Ishikawa (cell line): ENCODE results near the gene NFATC1.

ENCODE experiments used
- CEBPB ChIP-seq: IDR thresholded peaks from 2 replicates; pipeline ENCODE4 v1.6.1; 2012
- CREB1 ChIP-seq: IDR thresholded peaks from 2 replicates; pipeline ENCODE4 v1.6.1; 2012; ENCODE audit warnings: low read depth
- EGR1 ChIP-seq: IDR thresholded peaks from 2 replicates; pipeline ENCODE4 v1.6.1; 2012
- EP300 ChIP-seq: IDR thresholded peaks from 2 replicates; pipeline ENCODE4 v1.6.1; 2012; ENCODE audit warnings: borderline replicate concordance
- FOXM1 ChIP-seq: IDR thresholded peaks from 2 replicates; pipeline ENCODE4 v1.6.1; 2012; ENCODE audit warnings: low read depth, borderline replicate concordance
- MAX ChIP-seq: IDR thresholded peaks from 2 replicates; pipeline ENCODE4 v1.6.1; 2012
- NFIC ChIP-seq: IDR thresholded peaks from 2 replicates; pipeline ENCODE4 v1.6.1; 2012
- RAD21 ChIP-seq: IDR thresholded peaks from 2 replicates; pipeline ENCODE4 v1.6.1; 2012; ENCODE audit warnings: low read depth
- REST ChIP-seq: IDR thresholded peaks from 2 replicates; pipeline ENCODE4 v1.6.1; 2012; ENCODE audit warnings: low read depth, mild to moderate bottlenecking
- TAF1 ChIP-seq: IDR thresholded peaks from 2 replicates; pipeline ENCODE4 v1.6.1; 2012; ENCODE audit warnings: low read depth, mild to moderate bottlenecking
- TCF12 ChIP-seq: IDR thresholded peaks from 2 replicates; pipeline ENCODE4 v1.6.1; 2012; ENCODE audit warnings: low read depth
- TEAD4 ChIP-seq: IDR thresholded peaks from 2 replicates; pipeline ENCODE4 v1.6.1; 2012
- USF1 ChIP-seq: IDR thresholded peaks from 2 replicates; pipeline ENCODE4 v1.6.1; 2012
- YY1 ChIP-seq: IDR thresholded peaks from 2 replicates; pipeline ENCODE4 v1.6.1; 2012; ENCODE audit warnings: low read depth
- ZBTB7A ChIP-seq: IDR thresholded peaks from 2 replicates; pipeline ENCODE4 v1.6.1; 2012; ENCODE audit warnings: low read depth

NFATC1 gene

GRCh38 chr18:79395761-79396404 lies at the start of gene NFATC1:
TSS of gene NFATC1 (plus strand) at chr18:79395930. CDS start at chr18:79396225, 295 bp downstream.
- TF ChIP-seq TEAD4: no peak
- TF ChIP-seq TCF12: no peak
- peak; percentile 71; the same call in 1 of the 2 replicates for TF ChIP-seq ZBTB7A
- TF ChIP-seq YY1: no peak
- no peak for TF ChIP-seq FOXM1
- TF ChIP-seq EGR1: no peak
- TF ChIP-seq USF1: no peak
- TF ChIP-seq TAF1: peak; percentile 42; the same call in 1 of the 2 replicates
- TF ChIP-seq CEBPB: no peak; the same call in 1 of the 2 replicates
- no peak for TF ChIP-seq CREB1
- TF ChIP-seq EP300: no peak
- no peak for TF ChIP-seq NFIC
- TF ChIP-seq MAX: no peak
- no peak for TF ChIP-seq RAD21
- no peak for TF ChIP-seq REST

- no peak for TF ChIP-seq RAD21
- no peak for TF ChIP-seq YY1
- TF ChIP-seq USF1: no peak
- TF ChIP-seq EP300: no peak
- TF ChIP-seq CREB1: no peak
- no peak for TF ChIP-seq EGR1
- no peak for TF ChIP-seq TCF12
- TF ChIP-seq ZBTB7A: no peak
- TF ChIP-seq TEAD4: no peak
- TF ChIP-seq FOXM1: no peak
- TF ChIP-seq MAX: no peak
- TF ChIP-seq CEBPB: no peak
- no peak for TF ChIP-seq REST
- no peak for TF ChIP-seq NFIC
- TF ChIP-seq TAF1: no peak
These were observed 49.7 kb upstream of the NFATC1 start for GRCh38 chr18:79345981-79346380.

GRCh38 chr18:79348066-79348465 lies 47.7 kb upstream of the NFATC1 start:
- TF ChIP-seq ZBTB7A (no peak), EP300 (no peak), TAF1 (no peak), YY1 (no peak), TEAD4 (no peak), NFIC (no peak), REST (no peak), CREB1 (no peak), TCF12 (no peak), EGR1 (no peak), FOXM1 (no peak), CEBPB (no peak), RAD21 (no peak), USF1 (no peak), MAX (no peak)
